Neural progenitor cell (in vitro differentiated cells): ENCODE data around the gene CDK5R1. TPM values are rescaled to one million over a fixed set of nuclear protein-coding genes. Genes with fewer than 3 reads are reported as not detected.

Experiments
- DNase-seq: peaks from one replicate; pipeline ENCODE4 v3.0.0-alpha.2; 2016; ENCODE audit warnings: low spot score
- H2AFZ ChIP-seq: fragments of 200-600 bp; sonication (generic); replicated peaks from 2 replicates; pipeline ENCODE4 v1.6.1; 2016; ENCODE audit warnings: antibody characterized with exemption
- H3F3A ChIP-seq: fragments of 200-600 bp; sonication (generic); 2 replicates; pipeline ENCODE4 v1.6.1; 2016; ENCODE audit warnings: antibody characterized with exemption, low read depth
- H3K27ac ChIP-seq: fragments of 200-600 bp; sonication (generic); 2 replicates; pipeline ENCODE4 v1.5.1; 2016; ENCODE audit warnings: mild to moderate bottlenecking
- H3K27me3 ChIP-seq: fragments of 200-600 bp; sonication (generic); 2 replicates; pipeline ENCODE4 v1.6.1; 2016; ENCODE audit warnings: mild to moderate bottlenecking, moderate library complexity
- H3K36me3 ChIP-seq: fragments of 200-600 bp; sonication (generic); 2 replicates; pipeline ENCODE4 v1.5.1; 2016
- H3K4me1 ChIP-seq: fragments of 200-600 bp; sonication (generic); 2 replicates; pipeline ENCODE4 v1.6.1; 2016; ENCODE audit warnings: mixed run types
- H3K4me2 ChIP-seq: fragments of 200-600 bp; sonication (generic); 2 replicates; pipeline ENCODE4 v1.6.1; 2016
- H3K4me3 ChIP-seq: fragments of 200-600 bp; sonication (generic); 2 replicates; pipeline ENCODE4 v1.5.1; 2016
- H3K79me2 ChIP-seq: fragments of 200-600 bp; sonication (generic); 2 replicates; pipeline ENCODE4 v1.6.1; 2016; ENCODE audit warnings: low read depth
- H3K9ac ChIP-seq: fragments of 200-600 bp; sonication (generic); 2 replicates; pipeline ENCODE4 v1.6.1; 2016
- H3K9me3 ChIP-seq: fragments of 200-600 bp; sonication (generic); 2 replicates; pipeline ENCODE4 v1.5.1; 2016; ENCODE audit warnings: low read depth
- H4K20me1 ChIP-seq: fragments of 200-600 bp; sonication (generic); 2 replicates; pipeline ENCODE4 v1.6.1; 2016; ENCODE audit warnings: low read depth
- H3K27ac Mint-ChIP-seq: 3 replicates; pipeline ENCODE4 v1.8.0; 2021; ENCODE audit warnings: mixed read lengths
- H3K27me3 Mint-ChIP-seq: 2 replicates; pipeline ENCODE4 v1.8.0; 2022; ENCODE audit warnings: low read depth, mild to moderate bottlenecking, inconsistent platforms, moderate library complexity, mixed read lengths; ENCODE audit not compliant: insufficient read depth
- H3K36me3 Mint-ChIP-seq: 3 replicates; pipeline ENCODE4 v1.8.0; 2021; ENCODE audit warnings: mixed read lengths
- H3K4me1 Mint-ChIP-seq: 3 replicates; pipeline ENCODE4 v1.8.0; 2021; ENCODE audit warnings: mixed read lengths
- H3K4me3 Mint-ChIP-seq: 3 replicates; pipeline ENCODE4 v1.8.0; 2021; ENCODE audit warnings: mild to moderate bottlenecking, moderate library complexity, mixed read lengths
- H3K9me3 Mint-ChIP-seq: 3 replicates; pipeline ENCODE4 v1.8.0; 2020; ENCODE audit warnings: mixed read lengths
- CTCF ChIP-seq: fragments of 200-600 bp; sonication (generic); IDR thresholded peaks from 2 replicates; pipeline ENCODE4 v1.5.1; 2017; ENCODE audit warnings: antibody characterized with exemption, mild to moderate bottlenecking
- EZH2 ChIP-seq: fragments of 200-600 bp; sonication (generic); IDR thresholded peaks from 2 replicates; pipeline ENCODE4 v1.6.1; 2017; ENCODE audit warnings: antibody characterized with exemption, mild to moderate bottlenecking, moderate library complexity
- EZH2phosphoT487 ChIP-seq: fragments of 200-600 bp; sonication (generic); IDR thresholded peaks from 2 replicates; pipeline ENCODE4 v1.6.1; 2017; ENCODE audit warnings: antibody characterized with exemption
- total RNA-seq: library from RNA; depleted of rRNA; stranded (reverse); fragments of >200 nt; gene quantifications from 2 replicates; pipeline ENCODE4 v1.2.3, GENCODE V29; 2015; ENCODE audit warnings: low replicate concordance

Gene CDK5R1
- total RNA-seq, 1 donor from 2014 or later: 6.9 TPM

GRCh38 chr17:32491371-32492263, 4.8 kb downstream of the CDK5R1 start:
- Mint-ChIP-seq H3K4me3 (no peak overlapping the region), H3K9me3 (no peaks in the 10 kb centered on the region), H3K36me3 (peaks cover 18% of the 10 kb centered on the region), H3K27me3 (peaks cover 5% of the 10 kb centered on the region), H3K27ac (peak overlapping the region; percentile 5), H3K4me1 (peaks cover 58% of the 10 kb centered on the region)
- no peak overlapping the region for H3K4me2 ChIP-seq
- no peaks in the 10 kb centered on the region for H3K36me3 ChIP-seq
- TF ChIP-seq EZH2phosphoT487: no peak
- TF ChIP-seq CTCF: no peak
- no peak for TF ChIP-seq EZH2
- no peak overlapping the region for H3K27ac ChIP-seq
- DNase-seq: no peak
- H4K20me1 ChIP-seq: peaks cover 36% of the 10 kb centered on the region
- H3F3A ChIP-seq: no peaks in the 10 kb centered on the region
- H3K9me3 ChIP-seq: no peaks in the 10 kb centered on the region
- H3K4me1 ChIP-seq: peaks cover 27% of the 10 kb centered on the region
- H2AFZ ChIP-seq: no peak overlapping the region
- H3K4me3 ChIP-seq: no peak overlapping the region
- H3K79me2 ChIP-seq: peaks cover 31% of the 10 kb centered on the region
- no peak overlapping the region for H3K9ac ChIP-seq
- H3K27me3 ChIP-seq: no peaks in the 10 kb centered on the region

- no peaks in the 10 kb centered on the region for H3K36me3 ChIP-seq
- peaks cover 31% of the 10 kb centered on the region for H3K79me2 ChIP-seq
- no peaks in the 10 kb centered on the region for H3K27me3 ChIP-seq
- Mint-ChIP-seq H3K9me3 (no peaks in the 10 kb centered on the region), H3K27me3 (peaks cover 5% of the 10 kb centered on the region), H3K4me3 (no peak overlapping the region), H3K4me1 (peaks cover 58% of the 10 kb centered on the region), H3K27ac (peak overlapping the region; percentile 5), H3K36me3 (peaks cover 18% of the 10 kb centered on the region)
- no peak overlapping the region for H3K9ac ChIP-seq
- no peak overlapping the region for H2AFZ ChIP-seq
- no peak overlapping the region for H3K4me2 ChIP-seq
- no peaks in the 10 kb centered on the region for H3K9me3 ChIP-seq
- peaks cover 36% of the 10 kb centered on the region for H4K20me1 ChIP-seq
- TF ChIP-seq EZH2 (no peak), EZH2phosphoT487 (no peak), CTCF (no peak)
- DNase-seq: no peak
- H3F3A ChIP-seq: no peaks in the 10 kb centered on the region
- H3K4me3 ChIP-seq: no peak overlapping the region
- H3K27ac ChIP-seq: no peak overlapping the region
- peaks cover 27% of the 10 kb centered on the region for H3K4me1 ChIP-seq
Measured at GRCh38 chr17:32492264-32492589, 5.4 kb downstream of the CDK5R1 start.

GRCh38 chr17:32492648-32493289, 6.0 kb downstream of the CDK5R1 start:
- Histone ChIP-seq H3K27me3 (no peaks in the 10 kb centered on the region), H3K4me3 (no peak overlapping the region), H3K36me3 (no peaks in the 10 kb centered on the region), H3F3A (no peaks in the 10 kb centered on the region), H4K20me1 (peaks cover 36% of the 10 kb centered on the region), H3K9ac (no peak overlapping the region), H3K4me2 (no peak overlapping the region), H3K9me3 (no peaks in the 10 kb centered on the region), H3K4me1 (peaks cover 26% of the 10 kb centered on the region), H3K27ac (no peak overlapping the region), H2AFZ (no peak overlapping the region), H3K79me2 (peaks cover 30% of the 10 kb centered on the region)
- Mint-ChIP-seq H3K4me1 (peaks cover 56% of the 10 kb centered on the region), H3K4me3 (no peak overlapping the region), H3K9me3 (no peaks in the 10 kb centered on the region), H3K36me3 (peaks cover 16% of the 10 kb centered on the region), H3K27me3 (peaks cover 3% of the 10 kb centered on the region), H3K27ac (peak overlapping the region; percentile 4)
- no peak for DNase-seq
- no peak for TF ChIP-seq CTCF
- TF ChIP-seq EZH2: no peak
- no peak for TF ChIP-seq EZH2phosphoT487
